Stromal cell of bone marrow (primary cell): ENCODE results near the gene SYT13.
A peak's percentile ranks its signal among the peaks of the same experiment; 100 is the strongest.

Source experiments
- DNase-seq: peaks from one replicate; pipeline ENCODE4 v3.0.0-alpha.2; 2012; ENCODE audit warnings: low read depth

The SYT13 gene

GRCh38 chr11:45218705-45219104 is 67.4 kb downstream of the SYT13 start:
- no peak for DNase-seq

GRCh38 chr11:45217991-45218390 is 68.2 kb downstream of the SYT13 start:
- no peak for DNase-seq

- peak; percentile 6 for DNase-seq
Observed at GRCh38 chr11:45216901-45217300, 69.2 kb downstream of the SYT13 start.

GRCh38 chr11:45216031-45216430 is 70.1 kb downstream of the SYT13 start:
- no peak for DNase-seq

GRCh38 chr11:45215098-45215865 is 70.9 kb downstream of the SYT13 start:
- DNase-seq, result no peak

- no peak for DNase-seq
Observed at GRCh38 chr11:45213717-45214116, 72.4 kb downstream of the SYT13 start.

- no peak for DNase-seq
Observed at GRCh38 chr11:45213316-45213665, 72.8 kb downstream of the SYT13 start.

GRCh38 chr11:45212566-45213315 is 73.4 kb downstream of the SYT13 start:
- no peak for DNase-seq

GRCh38 chr11:45211732-45212131 is 74.4 kb downstream of the SYT13 start:
- DNase-seq, result no peak

GRCh38 chr11:45210846-45211245 is 75.3 kb downstream of the SYT13 start:
- DNase-seq, result no peak

GRCh38 chr11:45209891-45210699 is 76.0 kb downstream of the SYT13 start:
- no peak for DNase-seq

- DNase-seq, result no peak
Observed at GRCh38 chr11:45209000-45209879, 76.9 kb downstream of the SYT13 start.

GRCh38 chr11:45208135-45208534 is 78.0 kb downstream of the SYT13 start:
- no peak for DNase-seq

- no peak for DNase-seq
Observed at GRCh38 chr11:45205978-45206377, 80.2 kb downstream of the SYT13 start.

GRCh38 chr11:45204761-45205160 is 81.4 kb downstream of the SYT13 start:
- DNase-seq, result no peak

GRCh38 chr11:45193695-45194094 is 92.4 kb downstream of the SYT13 start:
- DNase-seq, result no peak
